ENCODE results near the gene POLR3B. TPM values are rescaled to one million over a fixed set of nuclear protein-coding genes. Genes with fewer than 3 reads are reported as not detected.

POLR3B gene
- total and polyA plus RNA-seq, 2 of the 13 experiments (the other 11 are each of a cell fraction or from before 2014, with no cell fraction given), result 4.8 to 13.1 TPM

DNA sequence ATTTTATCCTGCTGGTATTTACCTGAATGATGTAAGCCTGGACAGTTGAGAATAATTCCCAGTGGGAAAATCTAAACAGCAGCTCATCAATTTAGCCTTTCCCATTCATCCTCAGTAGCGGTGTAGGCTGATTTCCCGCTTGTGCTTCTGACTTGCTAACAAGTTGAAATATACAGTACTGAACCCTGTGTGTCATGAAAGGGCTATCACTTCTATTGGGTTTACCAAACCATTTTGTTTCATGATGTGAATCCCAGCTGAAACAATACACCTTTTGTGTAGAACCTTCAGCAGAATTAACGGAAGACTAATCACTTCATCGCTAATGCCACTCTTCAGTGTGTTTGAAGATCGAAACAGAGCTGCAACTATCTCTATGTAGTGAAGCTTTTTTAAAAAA, 88.4 kb downstream of the POLR3B start:
- Histone ChIP-seq H3K9ac (ENCODE audit: insufficient read depth, low read depth, low read length) (no peak overlapping the region), H3K4me1 (ENCODE audit: insufficient read depth, low read length) (peaks cover 8% of the 10 kb centered on the region; the same call in 1 of the 2 replicates), H3K4me3 (replicated peaks in 1 of 3; ENCODE audit: insufficient read depth in 1 of 3, low read depth in 2 of 3, low read length in 3 of 3) (no peak overlapping the region), H3K79me2 (ENCODE audit: insufficient read depth, low read length) (no peaks in the 10 kb centered on the region), H4K20me1 (ENCODE audit: insufficient read depth, low read length) (no peaks in the 10 kb centered on the region), H3K27me3 (ENCODE audit: control insufficient read depth in 1 of 2, insufficient read depth in 2 of 2, low read length in 2 of 2) (no peaks in the 10 kb centered on the region), H3K9me3 (ENCODE audit: low read length) (no peaks in the 10 kb centered on the region), H2AFZ (ENCODE audit: low read length) (no peak overlapping the region), H3K27ac (ENCODE audit: extremely low read length, insufficient read depth, low read length) (no peak overlapping the region), H3K36me3 (replicated peaks in 1 of 2; ENCODE audit: control insufficient read depth in 1 of 2, insufficient read depth in 2 of 2, low read length in 2 of 2) (peaks cover 2 to 7% of the 10 kb centered on the region in 2 experiments; a peak in 1 of 5 replicates), H3K4me2 (ENCODE audit: low read depth, low read length) (no peak overlapping the region)
- TF ChIP-seq ZNF230 (CRISPR knock-in tag; IDR thresholded peaks at IDR 0.05) (no peak), ISL2 (CRISPR knock-in tag; IDR thresholded peaks at IDR 0.05) (no peak), NFYB (CRISPR knock-in tag; IDR thresholded peaks at IDR 0.05) (no peak), POGZ (CRISPR knock-in tag; IDR thresholded peaks at IDR 0.05) (no peak), ZBTB20 (CRISPR knock-in tag; IDR thresholded peaks at IDR 0.05; ENCODE audit: borderline replicate concordance, low read depth) (no peak), TSC22D2 (CRISPR knock-in tag; IDR thresholded peaks at IDR 0.05; ENCODE audit: borderline replicate concordance) (no peak), KLF6 (CRISPR knock-in tag; IDR thresholded peaks at IDR 0.05) (no peak), NCOA5 (CRISPR knock-in tag; IDR thresholded peaks at IDR 0.05) (no peak), REPIN1 (CRISPR knock-in tag; IDR thresholded peaks at IDR 0.05; ENCODE audit: borderline replicate concordance, low read depth) (no peak), ZFX (CRISPR knock-in tag; IDR thresholded peaks at IDR 0.05; ENCODE audit: low read depth) (no peak), TEAD2 (CRISPR knock-in tag; IDR thresholded peaks at IDR 0.05) (no peak), MAFK (conservative IDR thresholded peaks at IDR 0.05 in 1 of 2, IDR thresholded peaks at IDR 0.05 in 1 of 2; ENCODE audit: low read length in 2 of 2) (no peak), ZNF572 (CRISPR knock-in tag; IDR thresholded peaks at IDR 0.05) (no peak), DNMT1 (CRISPR knock-in tag; IDR thresholded peaks at IDR 0.05) (no peak), ZKSCAN8 (CRISPR knock-in tag; IDR thresholded peaks at IDR 0.05; ENCODE audit: borderline replicate concordance) (no peak), CAMTA2 (CRISPR knock-in tag; IDR thresholded peaks at IDR 0.05; ENCODE audit: borderline replicate concordance) (no peak), POLR2A (IDR thresholded peaks at IDR 0.05; ENCODE audit: insufficient read depth in 1 of 2, low read depth in 2 of 2, low read length in 2 of 2) (no peak)
- TF ChIP-seq, protein P1, sequence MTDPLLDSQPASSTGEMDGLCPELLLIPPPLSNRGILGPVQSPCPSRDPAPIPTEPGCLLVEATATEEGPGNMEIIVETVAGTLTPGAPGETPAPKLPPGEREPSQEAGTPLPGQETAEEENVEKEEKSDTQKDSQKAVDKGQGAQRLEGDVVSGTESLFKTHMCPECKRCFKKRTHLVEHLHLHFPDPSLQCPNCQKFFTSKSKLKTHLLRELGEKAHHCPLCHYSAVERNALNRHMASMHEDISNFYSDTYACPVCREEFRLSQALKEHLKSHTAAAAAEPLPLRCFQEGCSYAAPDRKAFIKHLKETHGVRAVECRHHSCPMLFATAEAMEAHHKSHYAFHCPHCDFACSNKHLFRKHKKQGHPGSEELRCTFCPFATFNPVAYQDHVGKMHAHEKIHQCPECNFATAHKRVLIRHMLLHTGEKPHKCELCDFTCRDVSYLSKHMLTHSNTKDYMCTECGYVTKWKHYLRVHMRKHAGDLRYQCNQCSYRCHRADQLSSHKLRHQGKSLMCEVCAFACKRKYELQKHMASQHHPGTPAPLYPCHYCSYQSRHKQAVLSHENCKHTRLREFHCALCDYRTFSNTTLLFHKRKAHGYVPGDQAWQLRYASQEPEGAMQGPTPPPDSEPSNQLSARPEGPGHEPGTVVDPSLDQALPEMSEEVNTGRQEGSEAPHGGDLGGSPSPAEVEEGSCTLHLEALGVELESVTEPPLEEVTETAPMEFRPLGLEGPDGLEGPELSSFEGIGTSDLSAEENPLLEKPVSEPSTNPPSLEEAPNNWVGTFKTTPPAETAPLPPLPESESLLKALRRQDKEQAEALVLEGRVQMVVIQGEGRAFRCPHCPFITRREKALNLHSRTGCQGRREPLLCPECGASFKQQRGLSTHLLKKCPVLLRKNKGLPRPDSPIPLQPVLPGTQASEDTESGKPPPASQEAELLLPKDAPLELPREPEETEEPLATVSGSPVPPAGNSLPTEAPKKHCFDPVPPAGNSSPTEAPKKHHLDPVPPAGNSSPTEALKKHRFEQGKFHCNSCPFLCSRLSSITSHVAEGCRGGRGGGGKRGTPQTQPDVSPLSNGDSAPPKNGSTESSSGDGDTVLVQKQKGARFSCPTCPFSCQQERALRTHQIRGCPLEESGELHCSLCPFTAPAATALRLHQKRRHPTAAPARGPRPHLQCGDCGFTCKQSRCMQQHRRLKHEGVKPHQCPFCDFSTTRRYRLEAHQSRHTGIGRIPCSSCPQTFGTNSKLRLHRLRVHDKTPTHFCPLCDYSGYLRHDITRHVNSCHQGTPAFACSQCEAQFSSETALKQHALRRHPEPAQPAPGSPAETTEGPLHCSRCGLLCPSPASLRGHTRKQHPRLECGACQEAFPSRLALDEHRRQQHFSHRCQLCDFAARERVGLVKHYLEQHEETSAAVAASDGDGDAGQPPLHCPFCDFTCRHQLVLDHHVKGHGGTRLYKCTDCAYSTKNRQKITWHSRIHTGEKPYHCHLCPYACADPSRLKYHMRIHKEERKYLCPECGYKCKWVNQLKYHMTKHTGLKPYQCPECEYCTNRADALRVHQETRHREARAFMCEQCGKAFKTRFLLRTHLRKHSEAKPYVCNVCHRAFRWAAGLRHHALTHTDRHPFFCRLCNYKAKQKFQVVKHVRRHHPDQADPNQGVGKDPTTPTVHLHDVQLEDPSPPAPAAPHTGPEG (CRISPR knock-in tag; IDR thresholded peaks at IDR 0.05), result no peak
- TF ChIP-seq, protein P2, sequence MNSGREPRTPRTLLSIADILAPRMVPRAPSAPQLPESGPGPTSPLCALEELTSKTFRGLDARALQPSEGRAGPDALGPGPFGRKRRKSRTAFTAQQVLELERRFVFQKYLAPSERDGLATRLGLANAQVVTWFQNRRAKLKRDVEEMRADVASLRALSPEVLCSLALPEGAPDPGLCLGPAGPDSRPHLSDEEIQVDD (CRISPR knock-in tag; IDR thresholded peaks at IDR 0.05; ENCODE audit: borderline replicate concordance), result no peak
- intact Hi-C loops (cut with micrococcal nuclease; ENCODE audit: unreplicated experiment) (no loop called here), in situ Hi-C loops (cut with HindIII; ENCODE audit: extremely low pct_ligation_motif_present, low pct_unique_long_range_greater_than_20kb) (no loop called here)
- no peak for FAIRE-seq
- 96% methylated on average over 5 of the region's 5 CpGs for WGBS (ENCODE audit: low lambda C conversion rate)
- CTCF ChIA-PET (ENCODE audit: low intra/inter-chr PET ratio, low total read pairs), result no interaction called here
- no peak for DNase-seq (ENCODE audit: low spot score)
- POLR2A ChIA-PET, result no interaction called here
- no peak for ATAC-seq
- no TSS peak for BruUV-seq (replicated peaks)
